ENCODE results near the gene FCN1.

DNA sequence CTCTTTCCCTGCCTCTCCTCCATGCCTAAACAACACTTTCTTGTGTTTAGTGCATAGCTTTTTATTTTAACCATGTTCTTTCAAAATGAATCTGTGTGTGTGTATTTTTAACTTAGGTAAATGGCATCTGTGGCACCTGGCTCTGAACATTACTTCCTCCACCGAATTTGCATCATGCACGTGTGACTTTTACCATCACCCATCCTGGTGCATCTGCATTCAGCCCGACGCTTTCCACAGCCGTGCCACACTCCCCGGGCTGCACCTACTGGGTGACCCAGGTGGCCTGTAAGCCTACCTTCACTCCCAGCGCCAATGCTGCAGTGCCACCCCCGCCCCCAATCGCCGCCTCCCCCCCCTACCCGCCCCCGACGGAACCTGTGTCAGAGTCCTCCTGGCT, 12.7 kb upstream of the FCN1 start:
- TF ChIP-seq SMC3 (IDR thresholded peaks at IDR 0.05; ENCODE audit: low read depth, low read length) (no peak), TAF1 (IDR thresholded peaks at IDR 0.05; ENCODE audit: borderline replicate concordance, low read depth, low read length) (no peak), EP300 (IDR thresholded peaks at IDR 0.05; ENCODE audit: borderline replicate concordance in 1 of 2, low read depth in 1 of 2, low read length in 1 of 2) (no peak), TCF12 (IDR thresholded peaks at IDR 0.05) (no peak), MAX (IDR thresholded peaks at IDR 0.05; ENCODE audit: low read depth) (no peak), MXI1 (IDR thresholded peaks at IDR 0.05; ENCODE audit: low read depth, low read length) (no peak), POLR2AphosphoS5 (IDR thresholded peaks at IDR 0.05; ENCODE audit: low read depth, low read length) (no peak), RCOR1 (IDR thresholded peaks at IDR 0.05; ENCODE audit: low read length) (no peak), RFX5 (IDR thresholded peaks at IDR 0.05; ENCODE audit: low read length) (no peak), EZH2phosphoT487 (IDR thresholded peaks at IDR 0.05; ENCODE audit: borderline replicate concordance, low read depth) (no peak)
- TF ChIP-seq, protein P1, sequence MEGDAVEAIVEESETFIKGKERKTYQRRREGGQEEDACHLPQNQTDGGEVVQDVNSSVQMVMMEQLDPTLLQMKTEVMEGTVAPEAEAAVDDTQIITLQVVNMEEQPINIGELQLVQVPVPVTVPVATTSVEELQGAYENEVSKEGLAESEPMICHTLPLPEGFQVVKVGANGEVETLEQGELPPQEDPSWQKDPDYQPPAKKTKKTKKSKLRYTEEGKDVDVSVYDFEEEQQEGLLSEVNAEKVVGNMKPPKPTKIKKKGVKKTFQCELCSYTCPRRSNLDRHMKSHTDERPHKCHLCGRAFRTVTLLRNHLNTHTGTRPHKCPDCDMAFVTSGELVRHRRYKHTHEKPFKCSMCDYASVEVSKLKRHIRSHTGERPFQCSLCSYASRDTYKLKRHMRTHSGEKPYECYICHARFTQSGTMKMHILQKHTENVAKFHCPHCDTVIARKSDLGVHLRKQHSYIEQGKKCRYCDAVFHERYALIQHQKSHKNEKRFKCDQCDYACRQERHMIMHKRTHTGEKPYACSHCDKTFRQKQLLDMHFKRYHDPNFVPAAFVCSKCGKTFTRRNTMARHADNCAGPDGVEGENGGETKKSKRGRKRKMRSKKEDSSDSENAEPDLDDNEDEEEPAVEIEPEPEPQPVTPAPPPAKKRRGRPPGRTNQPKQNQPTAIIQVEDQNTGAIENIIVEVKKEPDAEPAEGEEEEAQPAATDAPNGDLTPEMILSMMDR (IDR thresholded peaks at IDR 0.05): no peak

All from SK-N-SH (cell line).